Nephron progenitor cell (in vitro differentiated cells): Measurements from ENCODE around the gene NR2F6.

ENCODE experiments used
- DNase-seq: peaks from one replicate; pipeline ENCODE4 v3.0.0; 2021
- H3K27ac Mint-ChIP-seq: 2 replicates; pipeline ENCODE4 v1.8.0; 2021; ENCODE audit warnings: mild to moderate bottlenecking, moderate library complexity, mixed read lengths
- H3K27me3 Mint-ChIP-seq: 2 replicates; pipeline ENCODE4 v1.8.0; 2021; ENCODE audit warnings: mild to moderate bottlenecking, low read depth, mixed read lengths; ENCODE audit not compliant: poor library complexity
- H3K36me3 Mint-ChIP-seq: 2 replicates; pipeline ENCODE4 v1.8.0; 2021; ENCODE audit warnings: low read depth, mixed read lengths
- H3K4me1 Mint-ChIP-seq: 2 replicates; pipeline ENCODE4 v1.8.0; 2021; ENCODE audit warnings: mixed read lengths
- H3K4me3 Mint-ChIP-seq: 2 replicates; pipeline ENCODE4 v1.8.0; 2021; ENCODE audit warnings: mild to moderate bottlenecking, moderate library complexity, mixed read lengths
- H3K9me3 Mint-ChIP-seq: 2 replicates; pipeline ENCODE4 v1.8.0; 2021; ENCODE audit warnings: mild to moderate bottlenecking, moderate library complexity, mixed read lengths
- TF ChIP-seq, protein P1 (sequence below): fragments of 200-600 bp; sonication (generic); IDR thresholded peaks from 2 replicates; pipeline ENCODE4 v1.5.0; 2021; ENCODE audit warnings: antibody characterized with exemption

The NR2F6 gene

DNA sequence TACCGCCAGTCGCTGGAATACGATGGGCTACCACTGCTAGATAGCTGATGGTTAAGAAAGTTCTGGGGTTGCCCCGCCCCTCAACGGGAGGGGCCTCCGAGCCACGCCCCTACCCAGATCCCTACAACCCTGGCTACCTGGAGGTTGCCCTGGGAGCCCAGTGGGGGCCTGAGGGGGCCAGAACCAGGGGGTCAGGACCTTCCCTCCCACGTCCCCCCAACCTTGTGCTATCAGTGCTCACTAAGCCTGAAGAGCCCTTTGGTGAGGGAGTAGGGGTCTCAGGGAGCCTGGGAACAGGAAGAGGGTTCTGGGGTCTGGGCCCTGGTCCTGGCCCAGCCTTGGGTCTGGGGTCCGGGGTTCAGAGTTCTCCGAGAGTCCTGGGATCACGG lies 10.8 kb downstream of the NR2F6 start:
- H3K4me3 Mint-ChIP-seq: peak overlapping the region; percentile 65
- no peak overlapping the region for H3K27ac Mint-ChIP-seq
- no peaks in the 10 kb centered on the region for H3K9me3 Mint-ChIP-seq
- H3K4me1 Mint-ChIP-seq: peaks cover 42% of the 10 kb centered on the region
- peaks cover 4% of the 10 kb centered on the region for H3K27me3 Mint-ChIP-seq
- DNase-seq: peak; percentile 59
- TF ChIP-seq, protein P1, sequence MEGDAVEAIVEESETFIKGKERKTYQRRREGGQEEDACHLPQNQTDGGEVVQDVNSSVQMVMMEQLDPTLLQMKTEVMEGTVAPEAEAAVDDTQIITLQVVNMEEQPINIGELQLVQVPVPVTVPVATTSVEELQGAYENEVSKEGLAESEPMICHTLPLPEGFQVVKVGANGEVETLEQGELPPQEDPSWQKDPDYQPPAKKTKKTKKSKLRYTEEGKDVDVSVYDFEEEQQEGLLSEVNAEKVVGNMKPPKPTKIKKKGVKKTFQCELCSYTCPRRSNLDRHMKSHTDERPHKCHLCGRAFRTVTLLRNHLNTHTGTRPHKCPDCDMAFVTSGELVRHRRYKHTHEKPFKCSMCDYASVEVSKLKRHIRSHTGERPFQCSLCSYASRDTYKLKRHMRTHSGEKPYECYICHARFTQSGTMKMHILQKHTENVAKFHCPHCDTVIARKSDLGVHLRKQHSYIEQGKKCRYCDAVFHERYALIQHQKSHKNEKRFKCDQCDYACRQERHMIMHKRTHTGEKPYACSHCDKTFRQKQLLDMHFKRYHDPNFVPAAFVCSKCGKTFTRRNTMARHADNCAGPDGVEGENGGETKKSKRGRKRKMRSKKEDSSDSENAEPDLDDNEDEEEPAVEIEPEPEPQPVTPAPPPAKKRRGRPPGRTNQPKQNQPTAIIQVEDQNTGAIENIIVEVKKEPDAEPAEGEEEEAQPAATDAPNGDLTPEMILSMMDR: no peak
- H3K36me3 Mint-ChIP-seq: peaks cover 45% of the 10 kb centered on the region

DNA sequence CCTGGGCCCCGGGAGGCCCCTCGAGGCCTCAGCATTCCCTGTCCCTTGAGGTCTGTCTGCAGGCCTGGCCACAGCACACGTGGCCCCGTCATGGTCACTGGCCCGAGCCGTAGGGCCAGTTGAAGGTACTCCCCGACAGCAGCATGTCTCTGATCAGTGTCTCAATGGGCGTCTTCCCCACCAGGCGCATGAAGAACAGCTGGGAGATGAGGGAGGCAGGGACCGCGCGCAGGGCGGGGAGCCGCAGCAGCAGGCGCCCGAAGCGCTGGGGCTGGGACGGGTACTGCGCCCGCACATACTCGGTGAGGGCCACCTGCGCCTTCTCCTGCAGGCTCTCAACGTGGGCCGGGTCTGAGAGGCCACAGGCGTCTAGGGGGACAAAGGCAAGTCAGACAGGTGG lies 13.5 kb downstream of the NR2F6 start:
- Mint-ChIP-seq H3K36me3 (peaks cover 32% of the 10 kb centered on the region), H3K4me3 (no peak overlapping the region), H3K27me3 (peaks cover 4% of the 10 kb centered on the region), H3K27ac (no peak overlapping the region), H3K9me3 (no peaks in the 10 kb centered on the region), H3K4me1 (peaks cover 30% of the 10 kb centered on the region)
- TF ChIP-seq, protein P1: no peak
- DNase-seq: no peak

DNA sequence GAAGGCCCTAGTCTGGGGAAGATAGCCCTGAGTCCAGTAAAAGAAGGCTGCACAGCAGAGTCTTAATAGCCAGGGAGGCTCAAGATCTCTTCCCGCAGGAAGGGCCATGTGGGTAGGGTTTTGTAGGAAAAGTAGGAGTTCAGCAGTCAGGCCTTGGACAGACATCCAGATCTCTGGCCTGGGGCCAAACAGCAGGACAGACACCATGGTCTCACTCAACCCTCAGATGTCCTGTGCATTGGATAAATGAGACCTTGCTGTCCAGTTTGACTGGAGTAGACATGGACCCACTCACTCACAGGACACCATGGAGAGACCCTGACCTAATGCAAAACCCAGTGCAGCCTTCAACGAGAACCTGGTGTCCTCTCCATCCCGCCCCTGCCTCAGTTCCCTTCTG lies 15.8 kb downstream of the NR2F6 start:
- Mint-ChIP-seq H3K27ac (no peak overlapping the region), H3K4me1 (peaks cover 25% of the 10 kb centered on the region), H3K36me3 (peaks cover 32% of the 10 kb centered on the region), H3K4me3 (no peak overlapping the region), H3K9me3 (no peaks in the 10 kb centered on the region), H3K27me3 (peaks cover 4% of the 10 kb centered on the region)
- TF ChIP-seq, protein P1: no peak
- DNase-seq: no peak

DNA sequence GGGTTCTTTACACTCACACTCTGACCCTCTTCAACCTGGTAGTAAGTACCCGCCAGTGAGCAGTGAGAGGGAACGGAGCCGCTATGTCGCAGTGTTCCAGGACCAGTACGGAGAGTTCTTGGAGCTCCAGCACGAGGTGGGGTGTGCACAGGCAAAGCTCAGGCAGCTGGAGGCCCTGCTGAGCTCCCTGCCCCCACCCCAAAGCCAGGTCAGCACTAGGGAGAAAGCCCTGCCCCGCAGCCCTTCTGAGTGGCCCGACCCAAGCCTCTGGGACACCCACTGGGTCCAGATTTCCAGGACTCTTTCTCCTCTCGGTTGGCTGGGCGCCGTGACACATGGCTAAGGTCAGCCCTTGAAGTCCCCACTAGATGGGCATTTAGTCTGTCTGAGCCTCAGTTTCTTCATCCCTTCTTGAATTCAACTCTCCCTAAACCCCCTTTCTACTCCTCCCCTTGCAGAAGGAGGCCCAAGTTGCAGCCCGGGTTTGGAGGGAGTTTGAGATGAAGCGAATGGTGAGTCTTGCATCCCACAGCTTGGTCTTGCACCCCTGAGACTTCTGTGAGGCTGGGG lies 17.8 kb downstream of the NR2F6 start:
- H3K27me3 Mint-ChIP-seq: peaks cover 3% of the 10 kb centered on the region
- H3K4me3 Mint-ChIP-seq: no peak overlapping the region

DNA sequence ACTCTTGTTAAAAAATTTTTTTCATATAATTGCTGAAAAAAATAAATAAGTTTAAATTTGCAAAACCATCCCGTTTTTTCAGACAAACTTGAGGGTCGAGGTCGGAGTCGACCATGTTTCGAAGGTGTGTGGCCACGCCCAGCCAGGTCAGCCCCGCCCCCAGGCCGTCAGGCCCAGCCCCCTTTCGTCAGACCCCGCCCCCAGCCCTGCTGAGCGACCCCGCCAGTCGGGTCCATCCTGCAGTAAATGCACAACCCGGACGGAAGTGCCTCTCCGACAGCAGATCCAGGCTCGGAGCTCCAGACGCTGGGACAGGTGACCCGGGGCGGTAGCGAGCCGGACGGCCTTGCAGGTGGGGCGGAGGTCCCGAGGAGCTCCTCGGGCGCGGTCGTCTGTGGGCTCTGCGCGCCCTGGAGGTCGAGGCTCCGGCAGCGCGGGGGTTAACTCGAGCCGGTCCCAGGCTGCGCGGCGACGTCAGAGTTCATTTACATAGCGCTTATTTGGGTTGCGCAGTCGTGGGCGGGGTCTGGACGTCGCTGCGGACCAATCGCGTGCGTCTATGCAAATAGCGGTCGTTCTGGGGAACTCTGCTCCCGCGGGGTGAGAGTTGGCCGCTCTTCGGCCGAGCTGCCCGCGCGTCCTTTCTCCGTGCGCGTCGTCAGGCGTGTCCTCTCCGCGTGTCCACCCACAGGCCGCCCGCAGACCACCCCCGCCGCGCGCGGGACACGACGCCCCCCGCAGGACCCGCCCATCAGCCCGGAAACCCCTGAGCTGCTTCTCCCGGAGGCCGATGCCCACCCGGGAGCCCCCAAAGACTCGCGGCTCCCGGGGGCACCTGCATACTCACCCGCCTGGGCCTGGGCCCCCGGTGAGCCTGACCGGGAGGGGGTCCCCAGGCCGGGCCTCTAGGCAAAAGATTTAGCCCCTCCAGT lies 19.5 kb downstream of the NR2F6 start, which contains the start of gene OCEL1:
OCEL1 (plus strand) TSS at position 225 of the 932 bp plus-strand sequence; CDS start at position 247, 22 bp downstream.
- H3K27ac Mint-ChIP-seq: peak within 1 kb of the TSS; percentile 99
- no peaks in the 10 kb centered on the region for H3K9me3 Mint-ChIP-seq
- peak within 1 kb of the TSS; percentile 88 for H3K4me3 Mint-ChIP-seq
- peaks cover 8% of the 10 kb centered on the region for H3K36me3 Mint-ChIP-seq
- peak; percentile 98 for DNase-seq
- H3K27me3 Mint-ChIP-seq: peaks cover 3% of the 10 kb centered on the region
- TF ChIP-seq, protein P1: no peak
- peaks cover 11% of the 10 kb centered on the region for H3K4me1 Mint-ChIP-seq

More for the DNA sequence above, 17.8 kb downstream of the NR2F6 start:
- H3K9me3 Mint-ChIP-seq: no peaks in the 10 kb centered on the region
- H3K36me3 Mint-ChIP-seq: peaks cover 16% of the 10 kb centered on the region
- no peak for DNase-seq
- no peak overlapping the region for H3K27ac Mint-ChIP-seq
- TF ChIP-seq, protein P1: no peak
- peaks cover 11% of the 10 kb centered on the region for H3K4me1 Mint-ChIP-seq
